Stimulated activated CD8-positive, alpha-beta memory T cell treated with anti-CD3 and anti-CD28 coated beads, Interleukin-12 subunit alpha, Interleukin-12 subunit beta, amount 100 ng/mL, for 1 hour (primary cell): Measurements from ENCODE around the gene LST1.
"Not testable (repeated sequence)": the region's sequence is repeated elsewhere in the genome, so short reads cannot be mapped to it uniquely, and the experiment has no call there.

Experiments used
- DNase-seq: peaks from one replicate; pipeline ENCODE4 v3.0.0-alpha.2; 2020; ENCODE audit warnings: low read depth

LST1 gene

DNA sequence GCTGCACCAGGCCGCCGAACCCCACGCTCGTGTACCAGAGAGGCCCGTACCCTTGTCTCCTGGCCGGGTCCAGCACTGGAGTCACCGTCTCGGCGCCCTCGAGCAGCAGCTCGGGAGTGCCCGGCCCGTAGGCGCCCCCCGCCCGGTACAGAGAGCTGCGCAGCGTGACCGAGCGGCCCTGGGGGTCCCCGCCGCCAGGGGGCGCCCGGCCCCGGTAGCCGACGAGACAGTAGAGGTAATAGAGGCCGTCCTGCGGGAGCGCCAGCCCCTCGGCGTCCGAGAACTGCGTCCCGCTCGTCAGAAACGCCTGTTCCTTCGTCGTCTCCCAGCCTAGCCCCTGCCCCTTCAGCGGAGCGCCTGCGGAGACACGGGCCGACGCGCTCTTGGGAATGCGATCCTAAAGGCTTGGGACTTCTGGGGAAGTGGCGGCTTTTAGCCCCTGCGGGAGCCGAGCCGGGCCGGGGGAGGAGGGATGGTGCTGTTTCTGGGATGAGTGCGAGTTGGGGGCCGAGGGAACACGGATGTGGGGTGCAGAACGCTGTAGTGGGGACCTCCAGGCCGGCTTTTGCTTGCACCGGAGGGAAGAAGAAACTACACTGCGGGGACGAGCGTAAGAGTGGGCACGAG lies 5.2 kb upstream of the LST1 start:
- DNase-seq = peak; percentile 76

DNA sequence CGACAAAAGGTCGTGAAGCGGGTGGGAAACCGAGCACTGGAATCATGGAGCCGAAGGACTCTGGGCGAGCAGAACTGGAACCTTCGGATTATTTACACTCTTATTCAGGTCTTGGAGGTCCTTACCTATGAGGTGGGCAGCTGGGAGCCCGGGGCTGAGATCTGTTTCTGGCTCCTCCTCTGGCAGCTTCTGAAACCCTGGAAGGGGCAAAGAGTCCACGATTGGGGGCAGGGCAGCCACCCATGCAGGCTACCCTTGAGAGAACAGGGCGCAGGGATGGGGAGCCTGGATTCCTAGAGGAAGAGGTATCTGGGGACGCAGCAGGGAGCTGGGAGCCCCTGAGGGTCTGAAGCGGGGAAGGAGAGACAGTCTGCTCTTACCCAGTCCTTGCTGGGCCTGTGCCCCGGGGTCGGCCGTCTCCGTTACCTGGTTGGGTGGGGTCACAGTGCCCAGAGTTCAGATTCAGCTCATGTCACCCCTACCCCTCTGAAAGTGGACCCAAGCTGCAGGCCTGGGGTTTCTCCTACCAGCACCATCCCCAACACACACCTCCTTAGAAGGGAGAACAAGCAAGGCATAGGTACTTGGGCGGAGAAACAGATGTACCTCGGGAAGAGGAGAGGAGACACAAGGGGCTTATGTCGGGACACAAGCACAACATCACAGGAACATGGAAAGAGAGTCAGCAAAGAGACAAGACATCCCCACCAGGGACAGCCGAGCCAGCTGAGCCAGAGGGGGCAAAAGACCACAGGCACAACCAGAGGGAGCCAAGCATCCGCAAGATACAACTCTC lies 4.4 kb upstream of the LST1 start:
- DNase-seq = no peak

DNA sequence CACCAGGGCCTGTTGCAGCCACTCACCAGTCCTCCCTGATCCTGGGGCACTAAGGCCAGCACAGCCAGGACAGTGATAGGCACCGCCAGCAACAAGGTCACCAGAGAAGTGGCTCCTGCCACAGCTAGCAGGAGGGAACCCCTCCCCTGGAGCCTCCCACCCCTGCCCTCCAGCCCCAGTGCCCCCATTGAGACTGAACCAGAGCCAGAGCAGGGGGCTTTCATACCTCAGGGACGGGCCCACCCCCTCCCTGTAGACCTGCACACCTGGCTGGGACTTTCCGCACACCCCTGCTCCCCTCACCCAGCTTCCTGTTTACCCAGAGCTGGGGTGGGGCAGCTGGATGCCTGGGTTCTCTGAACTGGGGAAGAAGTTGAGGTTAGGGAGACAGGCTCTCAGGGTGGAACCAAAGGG lies 3.8 kb upstream of the LST1 start, which contains the start of gene LTB:
TSS of gene LTB (minus strand) at position 195 of the 414 bp plus-strand sequence. CDS start at position 188, 7 bp downstream.
- DNase-seq = peak; percentile 49

DNA sequence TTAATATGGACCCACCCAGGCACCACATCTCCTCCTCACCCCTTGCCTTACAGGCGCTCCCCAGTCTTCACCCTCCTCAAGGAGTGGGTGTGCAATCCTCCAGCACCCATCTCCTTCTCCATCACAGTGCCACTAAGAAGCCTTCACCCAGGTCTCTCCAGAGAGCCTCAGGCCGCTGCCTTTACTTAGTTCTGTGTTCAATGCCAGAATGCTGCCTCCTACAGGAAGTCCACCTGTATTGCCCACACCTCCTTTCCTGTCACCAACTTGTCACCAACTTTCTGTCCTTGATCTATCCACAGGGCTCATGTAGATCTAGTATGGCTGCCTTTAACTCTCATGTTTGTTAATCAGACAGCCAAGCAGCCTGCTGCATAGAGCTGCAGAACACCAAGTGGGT lies 586 bp upstream of the LST1 start:
- no peak for DNase-seq

DNA sequence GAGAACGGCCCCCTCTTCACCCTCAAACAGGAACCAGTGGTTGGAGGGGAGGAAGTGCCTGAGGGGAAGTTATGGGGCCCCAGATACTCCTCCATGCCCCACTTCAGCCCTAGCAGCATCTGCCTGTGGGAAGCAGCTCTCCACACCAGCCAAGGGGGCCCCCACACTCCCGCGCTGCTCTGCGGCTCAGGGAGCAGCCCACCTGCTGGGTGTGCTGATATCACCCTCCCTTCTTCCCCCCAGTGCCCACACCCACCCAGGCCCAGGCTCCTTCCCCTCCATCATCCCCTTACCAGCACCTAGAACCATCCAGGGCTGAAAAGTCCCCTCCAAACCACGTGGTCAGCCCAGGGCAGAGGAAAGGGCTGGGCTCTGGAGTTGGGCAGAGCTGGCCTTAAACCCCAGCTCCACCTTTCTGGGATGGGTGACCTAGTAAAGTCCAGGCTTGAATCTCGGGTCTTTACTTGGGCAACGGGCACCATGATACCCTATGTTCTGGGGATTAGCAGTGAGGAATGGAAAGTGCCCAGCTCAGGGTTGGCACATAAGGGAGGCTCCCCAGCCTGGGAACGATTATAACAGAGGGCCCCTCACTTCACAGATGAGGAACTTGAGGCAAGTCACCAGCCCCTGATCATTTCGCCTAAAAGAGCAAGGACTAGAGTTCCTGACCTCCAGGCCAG lies 663 bp downstream of the LST1 start:
- DNase-seq = no peak

DNA sequence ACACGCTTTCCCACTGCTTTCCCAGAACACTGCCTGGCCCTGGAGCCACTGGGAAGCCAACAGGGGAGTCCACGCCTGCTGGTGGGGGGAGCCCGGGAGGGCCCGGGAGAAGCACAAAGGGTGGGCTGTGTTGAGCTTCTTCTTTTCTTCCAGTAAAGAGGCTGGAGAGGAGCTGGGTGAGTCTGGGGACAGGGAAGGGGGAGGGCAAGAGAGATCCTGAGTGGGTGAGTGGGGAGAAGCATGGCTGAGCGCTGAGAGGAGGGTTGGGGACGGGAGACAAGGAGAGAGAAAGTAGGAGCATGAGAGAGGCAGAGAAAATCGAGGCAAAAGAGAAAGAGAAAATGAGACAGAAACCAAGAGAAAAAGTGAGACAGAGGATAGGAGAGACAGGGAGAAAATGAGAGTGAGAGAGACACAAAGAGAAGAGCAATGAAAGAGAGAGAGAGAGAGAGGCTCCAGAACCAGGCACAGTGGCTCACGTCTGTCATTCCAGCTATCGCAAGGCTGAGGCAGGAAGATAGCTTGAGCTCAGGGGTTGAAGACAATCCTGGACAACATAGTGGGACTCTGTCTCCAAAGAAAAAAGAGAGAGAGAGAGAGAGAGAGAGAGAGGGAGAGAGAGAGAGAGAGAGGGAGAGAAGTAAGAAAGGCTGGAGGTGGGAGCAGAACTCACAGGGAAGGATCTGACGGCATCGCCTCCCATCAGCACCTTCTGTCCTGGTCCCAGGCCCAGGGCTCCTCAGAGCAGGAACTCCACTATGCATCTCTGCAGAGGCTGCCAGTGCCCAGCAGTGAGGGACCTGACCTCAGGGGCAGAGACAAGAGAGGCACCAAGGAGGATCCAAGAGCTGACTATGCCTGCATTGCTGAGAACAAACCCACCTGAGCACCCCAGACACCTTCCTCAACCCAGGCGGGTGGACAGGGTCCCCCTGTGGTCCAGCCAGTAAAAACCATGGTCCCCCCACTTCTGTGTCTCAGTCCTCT lies 2.0 kb downstream of the LST1 start:
- no peak for DNase-seq

DNA sequence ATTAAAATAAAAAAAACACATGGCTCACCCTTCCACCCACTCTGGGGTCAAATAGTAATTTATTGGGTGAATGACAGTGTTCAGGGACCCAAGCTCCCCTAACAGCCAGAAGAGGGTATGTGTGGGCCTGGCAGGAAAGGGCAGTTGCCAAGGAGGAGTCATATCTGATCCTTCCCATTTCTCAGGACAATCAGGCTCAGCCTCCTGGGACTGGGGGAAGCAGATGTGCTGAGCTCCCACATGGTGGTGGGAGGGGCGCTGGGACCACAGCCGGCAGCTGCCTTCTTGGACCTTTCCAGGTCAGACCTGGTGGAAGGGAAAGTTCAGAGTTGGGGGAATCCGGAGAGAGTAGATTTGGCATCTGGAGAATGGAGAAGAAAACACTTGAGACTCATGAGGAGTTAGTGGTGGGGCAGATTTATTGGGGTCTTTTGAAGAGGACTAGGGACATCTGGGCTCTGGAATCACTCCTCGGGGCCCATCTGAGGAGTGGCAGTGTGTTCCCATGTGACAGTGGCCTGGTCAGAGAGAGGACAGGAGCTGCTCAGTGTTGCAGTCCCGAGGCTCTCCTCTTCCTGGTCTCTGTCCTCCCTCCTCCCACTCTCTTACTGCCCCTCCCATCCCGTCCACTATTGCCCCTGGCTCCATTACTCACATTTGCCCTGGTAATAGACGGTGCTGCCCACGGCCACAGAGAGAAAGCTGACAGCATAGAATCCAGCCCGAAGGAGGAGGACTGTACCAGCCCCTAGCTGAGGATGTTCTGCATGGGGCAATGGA lies 3.0 kb downstream of the LST1 start:
- no peak for DNase-seq

DNA sequence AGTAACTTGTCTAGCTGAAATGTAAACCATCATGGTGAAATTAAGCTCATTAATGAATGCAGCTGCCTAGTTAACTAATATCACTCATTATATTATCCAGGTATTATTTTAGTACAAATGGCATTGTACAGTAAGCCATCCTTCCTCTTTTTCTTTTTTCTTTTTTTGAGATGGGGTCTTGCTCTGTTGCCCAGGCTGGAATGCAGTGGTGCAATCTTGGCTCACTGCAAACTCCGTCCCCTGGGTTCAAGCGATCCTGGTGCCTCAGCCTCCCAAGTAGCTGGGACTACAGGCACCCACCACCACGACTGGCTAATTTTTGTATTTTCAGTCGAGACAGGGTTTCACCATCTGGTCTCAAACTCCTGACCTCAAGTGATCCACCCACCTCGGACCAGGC lies 4.6 kb downstream of the LST1 start:
- DNase-seq = not testable (repeated sequence)

DNA sequence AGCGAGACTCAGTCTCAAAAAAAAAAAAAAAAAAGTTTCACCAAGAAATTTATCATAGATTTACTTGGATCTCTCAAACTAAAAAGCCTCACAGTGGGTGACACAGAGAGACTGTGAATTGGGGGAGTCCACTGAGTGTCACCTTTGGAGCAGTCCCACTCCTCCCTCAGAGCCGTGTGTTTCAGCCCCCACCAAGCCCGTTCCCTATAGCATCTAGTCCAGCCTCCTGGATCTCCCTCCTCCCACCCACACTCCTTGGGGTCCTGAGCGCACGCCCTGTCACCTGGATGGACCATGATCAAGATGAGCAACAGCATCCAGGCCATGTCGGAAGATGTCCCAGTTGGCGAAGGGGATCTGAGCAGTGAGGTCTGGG lies 6.3 kb downstream of the LST1 start:
- no peak for DNase-seq

DNA sequence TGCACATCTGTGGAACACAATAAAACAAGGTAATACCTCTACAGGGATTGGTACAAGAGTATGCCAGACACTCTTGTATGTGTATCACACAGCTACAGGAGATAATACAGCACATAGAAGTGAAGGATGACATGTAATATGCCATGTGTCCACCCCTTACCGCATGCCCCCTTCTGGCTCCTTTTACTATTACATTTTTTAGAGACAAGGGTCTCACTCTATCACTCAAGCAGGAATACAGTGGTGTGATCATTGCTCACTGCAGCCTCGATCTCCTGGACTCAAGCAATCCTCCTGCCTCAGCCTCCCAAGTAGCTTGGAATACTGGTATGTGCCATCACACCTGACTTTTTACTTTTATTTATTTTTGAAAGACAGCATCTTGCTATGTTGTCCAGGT lies 10.9 kb downstream of the LST1 start:
- no peak for DNase-seq

DNA sequence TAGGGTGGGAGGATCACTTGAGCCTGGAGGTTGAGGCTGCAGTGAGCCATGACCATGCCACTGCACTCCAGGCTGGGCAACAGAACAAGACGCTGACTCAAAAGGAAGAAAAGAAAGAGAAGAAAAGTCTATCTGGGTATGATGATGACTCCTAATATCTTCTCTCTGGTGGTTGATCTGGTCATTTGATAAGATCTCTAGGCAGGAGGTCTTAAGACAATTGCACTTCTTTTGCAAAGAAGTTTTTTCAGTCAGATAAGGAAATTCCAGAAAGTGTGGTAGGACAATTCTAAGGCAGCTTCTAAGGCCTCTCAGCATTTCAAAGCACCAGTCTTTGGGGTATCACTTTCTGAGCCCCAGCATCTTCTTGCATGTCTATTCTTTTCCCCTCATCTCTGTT lies 21.2 kb downstream of the LST1 start:
- DNase-seq = no peak

DNA sequence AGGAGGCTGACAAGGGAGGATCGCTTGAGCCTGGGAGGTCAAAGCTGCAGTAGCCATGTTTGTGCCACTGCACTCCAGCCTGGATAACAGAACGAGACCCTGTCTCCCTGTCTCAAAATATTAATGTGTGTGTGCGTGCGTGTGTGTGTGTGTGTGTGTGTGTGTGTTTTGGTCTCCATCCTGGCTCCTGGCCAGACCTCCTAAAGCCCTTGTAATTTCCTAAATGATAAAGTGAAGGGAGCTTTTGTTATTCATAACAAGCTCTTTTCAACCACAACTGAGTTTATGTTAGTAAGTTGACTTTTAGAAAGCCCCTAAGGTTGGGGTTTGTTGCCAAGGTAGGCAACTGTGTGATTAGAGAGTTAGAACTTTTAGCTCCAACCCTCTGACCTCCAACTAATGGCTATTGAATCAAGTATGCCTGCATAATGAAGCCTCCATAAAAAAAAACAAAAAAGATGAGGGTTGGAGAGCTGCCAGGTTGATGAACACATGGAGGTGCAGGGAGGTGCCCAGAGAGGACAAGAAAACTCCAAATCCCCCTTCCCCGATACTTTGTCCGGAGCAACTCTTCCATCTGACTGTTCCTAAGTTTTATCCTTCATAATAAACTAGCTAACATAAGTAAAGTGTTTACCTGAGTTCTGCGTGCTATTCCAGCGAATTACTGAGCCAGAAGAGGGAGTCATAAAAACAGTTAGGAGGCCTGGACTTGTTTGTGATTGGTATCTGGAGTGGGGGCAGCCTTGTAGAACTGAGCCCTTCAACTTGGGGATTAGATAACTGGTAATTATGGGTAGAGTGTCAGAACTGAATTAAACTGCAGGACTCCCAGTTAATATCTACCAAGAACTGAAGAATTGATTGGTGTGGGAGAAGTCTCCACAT lies 23.7 kb downstream of the LST1 start:
- DNase-seq = no peak

DNA sequence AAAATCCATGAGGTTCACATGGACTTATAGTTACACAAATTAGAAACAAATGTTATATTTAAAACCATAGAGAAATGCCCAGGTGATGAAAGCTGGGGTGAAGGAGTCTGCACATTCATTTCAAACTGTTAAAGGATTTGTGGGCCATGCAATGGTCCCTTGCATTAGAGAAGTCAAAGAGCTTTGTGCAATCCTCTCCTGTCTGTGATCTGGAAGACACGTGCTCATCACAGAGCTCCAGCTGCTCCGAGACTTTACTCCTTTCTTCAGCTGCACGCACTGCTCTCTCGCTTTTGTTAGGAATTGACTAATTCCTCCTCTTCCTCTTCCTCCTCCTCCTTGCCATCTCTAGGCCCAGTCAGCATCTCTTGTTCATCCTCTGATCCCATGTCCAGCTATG lies 24.9 kb downstream of the LST1 start:
- no peak for DNase-seq

DNA sequence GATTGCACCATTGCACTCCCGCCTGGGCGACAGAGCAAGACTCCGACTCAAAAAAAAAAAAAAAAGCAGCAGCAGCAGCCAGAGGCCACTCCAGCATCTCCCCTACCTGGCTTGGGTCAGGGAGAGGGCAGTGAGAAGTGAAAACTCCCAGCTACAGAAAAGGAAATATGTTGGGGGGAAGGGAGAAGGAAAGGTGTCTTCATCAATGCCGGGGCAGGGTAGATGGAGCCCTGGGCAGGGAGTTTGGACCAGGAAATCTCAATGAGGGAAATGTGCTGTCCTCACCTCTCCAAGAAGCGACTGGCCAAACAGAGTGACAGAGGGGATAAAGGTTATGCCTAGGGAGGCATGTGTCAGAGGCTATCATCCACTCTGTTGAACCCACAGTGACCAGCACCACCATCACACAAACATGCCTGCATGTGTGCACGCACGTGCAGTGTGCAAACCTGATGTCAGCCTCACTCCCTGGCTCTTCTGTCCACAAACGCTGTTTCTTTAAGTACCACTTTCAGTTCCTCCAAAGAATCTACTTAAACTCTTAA lies 28.1 kb downstream of the LST1 start:
- no peak for DNase-seq

DNA sequence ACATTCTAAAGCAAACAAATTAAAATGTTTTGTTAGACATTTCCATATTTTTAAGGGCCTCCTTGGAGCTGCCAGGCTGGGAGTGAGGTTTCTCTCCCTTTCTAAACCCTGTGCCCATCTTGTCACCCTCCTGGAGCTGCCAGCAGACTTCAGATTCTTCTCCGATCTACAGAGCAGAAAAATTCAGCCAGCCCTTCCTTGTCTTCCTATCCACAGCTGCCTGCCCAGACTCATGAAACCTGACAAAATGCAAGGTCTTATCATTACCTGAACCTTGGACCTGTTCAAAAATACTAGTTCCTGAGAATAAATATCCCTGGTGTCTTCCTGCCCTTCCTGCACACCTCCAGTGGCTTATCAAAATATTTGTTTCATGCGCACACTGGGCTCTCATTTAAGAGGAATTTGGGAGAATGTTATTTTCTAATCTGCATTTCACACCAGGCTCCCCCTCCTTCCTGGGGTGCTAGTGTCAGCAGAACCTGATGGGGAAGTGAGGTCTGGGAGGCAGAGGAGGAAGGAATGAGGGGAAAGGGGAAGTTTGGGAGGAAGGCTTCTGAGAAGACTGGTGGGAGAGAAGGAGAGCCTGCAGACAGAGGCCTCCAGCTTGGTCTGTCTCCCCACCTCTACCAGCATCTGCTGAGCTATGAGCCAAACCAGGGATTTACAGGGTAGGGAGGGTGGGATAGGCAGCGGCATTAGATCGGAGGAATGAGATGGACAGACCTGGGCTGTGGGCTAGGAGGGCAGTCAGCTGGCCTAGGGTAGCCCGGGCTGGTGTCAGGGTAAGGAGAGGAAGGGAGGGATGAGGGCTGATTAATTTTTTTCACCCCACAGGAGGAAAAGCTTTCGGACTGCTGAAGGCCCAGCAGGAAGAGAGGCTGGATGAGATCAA lies 28.9 kb downstream of the LST1 start, which contains the start of gene AIF1:
TSS of gene AIF1 (plus strand) at position 551 of the 895 bp plus-strand sequence. CDS start at position 647, 96 bp downstream.
- DNase-seq = no peak

DNA sequence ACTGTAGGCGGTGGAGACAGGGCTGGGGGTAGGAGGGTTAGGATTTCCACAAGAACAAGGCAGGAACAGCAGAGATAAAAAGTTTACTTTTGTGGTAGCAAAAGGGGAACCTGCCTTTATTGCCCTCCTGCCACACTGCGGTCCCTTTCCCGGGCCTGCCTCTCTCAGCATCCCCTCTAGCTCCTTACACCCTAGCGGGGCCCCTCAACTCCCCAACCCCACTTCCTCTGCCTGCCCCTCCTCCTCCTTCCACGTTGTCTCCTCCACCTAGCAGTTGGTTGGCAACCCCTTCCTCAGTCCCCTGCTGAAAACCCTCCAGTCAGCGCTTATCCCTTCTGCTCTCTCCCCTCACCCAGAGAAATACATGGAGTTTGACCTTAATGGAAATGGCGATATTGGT lies 29.7 kb downstream of the LST1 start:
- no peak for DNase-seq

DNA sequence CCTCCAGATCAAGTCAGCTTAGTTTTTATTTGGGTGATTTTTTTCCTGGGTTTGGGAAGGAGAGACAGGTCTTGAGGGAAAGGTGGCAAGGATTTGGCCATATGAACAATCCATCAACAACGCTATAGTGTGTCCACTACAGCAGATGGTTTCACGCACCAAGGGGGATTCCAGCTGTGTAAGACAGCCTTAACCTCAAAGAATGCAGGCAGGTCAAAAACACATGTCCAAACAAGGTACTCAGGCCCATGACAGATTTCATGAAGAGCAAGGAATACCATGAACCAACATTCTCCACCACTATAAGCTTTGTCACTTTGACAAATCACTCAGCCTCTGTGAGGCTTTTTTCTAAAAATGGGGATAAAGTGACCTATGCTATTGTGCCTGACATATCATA lies 30.9 kb downstream of the LST1 start:
- no peak for DNase-seq

DNA sequence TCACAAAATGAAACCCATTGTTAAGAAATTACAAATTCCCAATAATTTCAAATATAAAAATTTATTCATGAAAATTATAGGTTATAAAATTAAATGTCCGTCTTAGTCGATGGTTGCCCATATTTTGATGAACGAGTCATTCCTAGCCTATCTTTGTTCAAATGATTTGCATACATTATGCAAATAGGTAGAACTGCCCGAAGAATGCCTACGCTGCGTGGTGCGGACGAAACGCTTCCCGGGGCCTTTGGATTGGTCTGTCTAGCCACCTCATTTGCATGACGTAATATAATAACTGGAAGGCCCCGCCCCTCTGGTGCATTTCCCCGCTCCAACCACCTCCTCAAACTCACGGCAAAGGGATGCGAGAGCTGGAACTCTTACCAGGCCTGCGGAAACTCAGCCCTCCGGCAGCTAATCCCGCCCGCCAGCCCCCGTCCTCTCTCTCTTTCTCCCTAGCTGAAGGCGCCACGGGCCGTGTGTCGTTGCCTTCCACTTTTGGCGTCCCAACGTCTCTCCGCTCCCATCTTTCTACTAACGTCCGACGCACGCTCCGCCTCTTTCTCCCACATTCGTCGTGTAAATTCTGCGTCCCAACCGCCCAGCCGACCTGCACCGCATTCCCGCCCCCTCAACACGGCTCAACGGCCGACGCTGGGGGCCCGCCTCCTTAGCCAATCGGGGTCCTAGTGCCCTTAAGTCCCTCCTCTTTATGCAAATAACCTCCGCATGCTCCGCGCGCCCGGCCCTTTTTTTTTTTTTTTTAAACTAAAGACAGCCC lies 33.9 kb downstream of the LST1 start:
- DNase-seq = peak; percentile 92
